CD4-positive, alpha-beta memory T cell (primary cell): ENCODE data around the gene LDLRAD4. TPM values are rescaled to one million over a fixed set of nuclear protein-coding genes. Genes with fewer than 3 reads are reported as not detected.
"Not testable (repeated sequence)": the region's sequence is repeated elsewhere in the genome, so short reads cannot be mapped to it uniquely, and the experiment has no call there.

Experiments used
- CTCF ChIA-PET: fragments of 350-600 bp; sonication (Branson Sonifier 250); formaldehyde crosslinking; loops from one replicate; lab custom pipeline; 2021; ENCODE audit warnings: inconsistent platforms; ENCODE audit not compliant: partially characterized antibody; lab: Charles Lee
- POLR2A ChIA-PET: fragments of 350-600 bp; sonication (Branson Sonifier 250); formaldehyde crosslinking; loops from one replicate; lab custom pipeline; 2021; ENCODE audit not compliant: partially characterized antibody; lab: Charles Lee
- DNase-seq, 5 donors: peaks; one replicate each; pipeline versions ENCODE4 v3.0.0 to v3.0.0-alpha.2; 2020 to 2022; ENCODE audit warnings: mixed read lengths in 1 of 5
- H3K27ac ChIP-seq: one replicate; pipeline ENCODE4 v1.7.0; 2013; ENCODE audit warnings: low read depth, low read length
- H3K27me3 ChIP-seq: 2 replicates; pipeline ENCODE4 v1.7.0; 2013; ENCODE audit warnings: mild to moderate bottlenecking, low read length, moderate library complexity; ENCODE audit not compliant: insufficient read depth
- H3K36me3 ChIP-seq: 2 replicates; pipeline ENCODE4 v1.7.0; 2013; ENCODE audit warnings: mild to moderate bottlenecking, low read length, moderate library complexity; ENCODE audit not compliant: insufficient read depth
- H3K4me1 ChIP-seq: 2 replicates; pipeline ENCODE4 v1.7.0; 2013; ENCODE audit warnings: mild to moderate bottlenecking, low read length, moderate library complexity; ENCODE audit not compliant: insufficient read depth
- H3K4me3 ChIP-seq, 2 donors: one replicate each; pipeline ENCODE4 v1.7.0; 2013; ENCODE audit warnings: low read length in 2 of 2, mild to moderate bottlenecking in 1 of 2
- H3K9me3 ChIP-seq, 2 donors: one replicate each; pipeline ENCODE4 v1.7.0; 2013; ENCODE audit warnings: low read length in 2 of 2, control low read depth in 1 of 2; ENCODE audit not compliant: control insufficient read depth in 1 of 2
- H3K27ac Mint-ChIP-seq, 7 donors: one replicate each; pipeline ENCODE4 v1.8.0; 2020 to 2021; ENCODE audit warnings: mixed read lengths in 7 of 7, mild to moderate bottlenecking in 6 of 7, inconsistent platforms in 3 of 7, moderate library complexity in 3 of 7
- H3K27me3 Mint-ChIP-seq, 2 donors: one replicate each; pipeline ENCODE4 v1.8.0; 2020 to 2021; ENCODE audit warnings: mixed read lengths in 2 of 2
- H3K36me3 Mint-ChIP-seq, 2 donors: one replicate each; pipeline ENCODE4 v1.8.0; 2020 to 2021; ENCODE audit warnings: mixed read lengths in 2 of 2, inconsistent platforms in 1 of 2, mild to moderate bottlenecking in 1 of 2
- H3K4me1 Mint-ChIP-seq, 4 donors: one replicate each; pipeline ENCODE4 v1.8.0; 2020 to 2021; ENCODE audit warnings: mixed read lengths in 4 of 4, mild to moderate bottlenecking in 1 of 4
- H3K4me3 Mint-ChIP-seq, 8 donors: one replicate each; pipeline ENCODE4 v1.8.0; 2020 to 2021; ENCODE audit warnings: mixed read lengths in 8 of 8, mild to moderate bottlenecking in 7 of 8, moderate library complexity in 6 of 8, inconsistent platforms in 3 of 8
- H3K9me3 Mint-ChIP-seq, 8 donors: one replicate each; pipeline ENCODE4 v1.8.0; 2020 to 2021; ENCODE audit warnings: mixed read lengths in 8 of 8, mild to moderate bottlenecking in 5 of 8, inconsistent platforms in 3 of 8, moderate library complexity in 1 of 8
- intact Hi-C: fragments of 100-400 bp; cut with micrococcal nuclease; formaldehyde crosslinking; loops from one replicate; pipeline ENCODE4 v1.15.1; 2023
- polyA plus RNA-seq, 2 donors: library from polyadenylated mRNA; unstranded; fragments of 300-500 nt; fragmentation: Illumina TruSeq; gene quantifications; one replicate each; pipeline ENCODE4 v1.2.3, GENCODE V29; 2021
- total RNA-seq, 2 experiments: library from RNA; stranded (reverse); gene quantifications; one replicate each; pipeline ENCODE4 v1.2.3, GENCODE V29; 2021

Gene LDLRAD4
- total and polyA plus RNA-seq, 4 experiments from 2014 or later = 17.4 to 63.0 (median 36.6) TPM

GRCh38 chr18:13332874-13333273, 114.3 kb downstream of the LDLRAD4 start:
- Histone ChIP-seq H3K27ac (no peak overlapping the region), H3K4me3 (no peak overlapping the region), H3K36me3 (no peaks in the 10 kb centered on the region), H3K27me3 (no peaks in the 10 kb centered on the region), H3K9me3 (no peaks in the 10 kb centered on the region), H3K4me1 (no peaks in the 10 kb centered on the region)
- CTCF ChIA-PET = no interaction called here
- Mint-ChIP-seq H3K9me3 (peaks cover 0 to 8% (median 0%) of the 10 kb centered on the region in 8 donors), H3K4me1 (peaks cover 0 to 5% (median under 1%) of the 10 kb centered on the region in 4 donors), H3K27ac (no peak overlapping the region), H3K27me3 (no peaks in the 10 kb centered on the region), H3K4me3 (no peak overlapping the region), H3K36me3 (peaks cover 2 to 10% of the 10 kb centered on the region in 2 donors)
- no peak for DNase-seq
- POLR2A ChIA-PET = no interaction called here
- intact Hi-C loops = no loop called here

- Mint-ChIP-seq H3K4me1 (peaks cover 0 to 5% (median 2%) of the 10 kb centered on the region in 4 donors), H3K9me3 (peaks cover 0 to 8% (median 0%) of the 10 kb centered on the region in 8 donors), H3K36me3 (peaks cover 5% of the 10 kb centered on the region in 2 donors), H3K4me3 (no peak overlapping the region), H3K27ac (peak overlapping the region in 3 of 7 donors; percentile 3 to 28 (median 24)), H3K27me3 (peaks cover 0 to 2% of the 10 kb centered on the region in 2 donors)
- Histone ChIP-seq H3K4me3 (no peak overlapping the region), H3K36me3 (no peaks in the 10 kb centered on the region), H3K4me1 (no peaks in the 10 kb centered on the region), H3K27ac (no peak overlapping the region), H3K27me3 (no peaks in the 10 kb centered on the region), H3K9me3 (no peaks in the 10 kb centered on the region)
- ChIA-PET CTCF (no interaction called here), POLR2A (no interaction called here)
- DNase-seq = no peak
- intact Hi-C loops = no loop called here
These were observed 117.3 kb downstream of the LDLRAD4 start for GRCh38 chr18:13335903-13336302.

GRCh38 chr18:13336841-13337240, 118.3 kb downstream of the LDLRAD4 start:
- H3K9me3 ChIP-seq = no peaks in the 10 kb centered on the region

DNA sequence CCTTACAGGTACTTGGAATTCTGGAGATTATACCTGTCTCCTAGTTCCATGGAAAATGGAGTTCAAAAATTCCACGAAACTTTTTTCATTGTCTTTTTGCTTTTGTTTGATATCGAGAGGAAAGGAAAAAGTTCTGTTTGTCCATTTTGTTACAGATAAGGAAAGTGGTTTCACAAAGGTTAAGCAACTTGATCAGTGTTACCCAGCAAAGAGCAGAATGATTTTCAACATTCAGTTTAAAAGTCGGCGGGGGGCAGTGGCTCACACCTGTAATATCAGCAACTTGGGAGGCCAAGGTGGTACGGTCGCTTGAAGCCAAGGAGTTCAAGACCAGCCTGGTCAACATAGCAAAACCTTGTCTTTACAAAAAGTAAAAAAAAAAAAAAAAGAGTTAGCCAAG, 118.8 kb downstream of the LDLRAD4 start:
- CTCF ChIA-PET = no interaction called here
- no peak overlapping the region for H3K4me3 Mint-ChIP-seq
- H3K27me3 Mint-ChIP-seq = peaks cover 0 to 2% of the 10 kb centered on the region in 2 donors
- POLR2A ChIA-PET = no interaction called here
- intact Hi-C loops = no loop called here
- H3K27ac Mint-ChIP-seq = no peak overlapping the region
- Histone ChIP-seq H3K36me3 (no peaks in the 10 kb centered on the region), H3K9me3 (no peaks in the 10 kb centered on the region), H3K4me3 (no peak overlapping the region), H3K27ac (no peak overlapping the region), H3K4me1 (no peaks in the 10 kb centered on the region), H3K27me3 (no peaks in the 10 kb centered on the region)
- DNase-seq = no peak
- peaks cover 5 to 7% of the 10 kb centered on the region in 2 donors for H3K36me3 Mint-ChIP-seq
- H3K9me3 Mint-ChIP-seq = peaks cover 0 to 11% (median 6%) of the 10 kb centered on the region in 8 donors
- H3K4me1 Mint-ChIP-seq = peaks cover 0 to 4% (median 1%) of the 10 kb centered on the region in 4 donors

More at GRCh38 chr18:13336841-13337240, 118.3 kb downstream of the LDLRAD4 start:
- Mint-ChIP-seq H3K27ac (no peak overlapping the region), H3K4me1 (peaks cover 0 to 5% (median 2%) of the 10 kb centered on the region in 4 donors), H3K4me3 (peak overlapping the region in 1 of 8 donors; percentile 52), H3K27me3 (peaks cover 0 to 2% of the 10 kb centered on the region in 2 donors), H3K36me3 (peaks cover 5 to 7% of the 10 kb centered on the region in 2 donors), H3K9me3 (peaks cover 0 to 11% (median 5%) of the 10 kb centered on the region in 8 donors)
- intact Hi-C loops = no loop called here
- H3K27me3 ChIP-seq = no peaks in the 10 kb centered on the region
- ChIA-PET CTCF (no interaction called here), POLR2A (no interaction called here)
- no peaks in the 10 kb centered on the region for H3K36me3 ChIP-seq
- no peaks in the 10 kb centered on the region for H3K4me1 ChIP-seq
- DNase-seq = no peak
- no peak overlapping the region for H3K4me3 ChIP-seq
- H3K27ac ChIP-seq = no peak overlapping the region

GRCh38 chr18:13338318-13338717, 119.8 kb downstream of the LDLRAD4 start:
- peak overlapping the region in 3 of 7 donors; percentile 0 to 54 (median 20) for H3K27ac Mint-ChIP-seq
- H3K36me3 ChIP-seq = no peaks in the 10 kb centered on the region
- intact Hi-C loops = no loop called here
- peaks cover 5 to 7% of the 10 kb centered on the region in 2 donors for H3K36me3 Mint-ChIP-seq
- no peak for DNase-seq
- POLR2A ChIA-PET = no interaction called here
- peaks cover 0 to 17% (median 6%) of the 10 kb centered on the region in 8 donors for H3K9me3 Mint-ChIP-seq
- H3K4me3 ChIP-seq = no peak overlapping the region
- peaks cover 0 to 2% of the 10 kb centered on the region in 2 donors for H3K27me3 Mint-ChIP-seq
- no peak overlapping the region for H3K27ac ChIP-seq
- no peaks in the 10 kb centered on the region for H3K27me3 ChIP-seq
- H3K9me3 ChIP-seq = no peaks in the 10 kb centered on the region
- CTCF ChIA-PET = no interaction called here
- peaks cover 0 to 4% (median 0%) of the 10 kb centered on the region in 4 donors for H3K4me1 Mint-ChIP-seq
- no peaks in the 10 kb centered on the region for H3K4me1 ChIP-seq
- no peak overlapping the region for H3K4me3 Mint-ChIP-seq

DNA sequence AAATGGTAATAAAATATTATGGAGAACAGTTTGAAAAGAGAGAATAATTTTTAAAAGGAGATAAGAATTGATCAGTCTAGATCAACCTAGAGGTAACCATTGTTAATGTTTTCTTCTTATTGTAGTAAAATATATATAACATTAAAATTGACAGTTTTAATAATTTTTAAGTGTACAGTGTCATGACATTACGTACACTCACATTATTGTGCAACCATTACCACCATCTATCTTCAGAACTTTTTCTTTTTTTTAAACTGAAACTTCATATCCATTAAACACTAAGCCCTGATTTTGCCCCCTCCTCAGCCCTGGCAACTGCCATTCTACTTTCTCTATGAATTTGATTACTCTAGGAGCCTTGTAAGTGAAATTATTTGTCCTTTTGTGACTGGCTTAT, 121.1 kb downstream of the LDLRAD4 start:
- CTCF ChIA-PET = no interaction called here
- no peaks in the 10 kb centered on the region for H3K4me1 ChIP-seq
- peaks cover 0 to 2% of the 10 kb centered on the region in 2 donors for H3K27me3 Mint-ChIP-seq
- POLR2A ChIA-PET = no interaction called here
- intact Hi-C loops = no loop called here
- H3K4me1 Mint-ChIP-seq = peaks cover 0 to 4% (median 0%) of the 10 kb centered on the region in 4 donors
- H3K27ac Mint-ChIP-seq = no peak overlapping the region
- H3K27ac ChIP-seq = no peak overlapping the region
- H3K9me3 ChIP-seq = no peaks in the 10 kb centered on the region
- no peak overlapping the region for H3K4me3 Mint-ChIP-seq
- H3K27me3 ChIP-seq = no peaks in the 10 kb centered on the region
- no peak overlapping the region for H3K4me3 ChIP-seq
- peaks cover 0 to 7% of the 10 kb centered on the region in 2 donors for H3K36me3 Mint-ChIP-seq
- H3K9me3 Mint-ChIP-seq = peaks cover 0 to 28% (median 12%) of the 10 kb centered on the region in 8 donors
- H3K36me3 ChIP-seq = no peaks in the 10 kb centered on the region
- DNase-seq = no peak

- intact Hi-C loops, POLR2A ChIA-PET, H3K4me3 Mint-ChIP-seq, H3K36me3 ChIP-seq, H3K27ac ChIP-seq, H3K27me3 ChIP-seq, H3K4me1 ChIP-seq, H3K9me3 ChIP-seq, DNase-seq, CTCF ChIA-PET, H3K4me3 ChIP-seq, H3K4me1 Mint-ChIP-seq, H3K27ac Mint-ChIP-seq, H3K27me3 Mint-ChIP-seq: not testable (repeated sequence)
- Mint-ChIP-seq H3K36me3 (peaks cover 15 to 24% of the 10 kb centered on the region in 2 donors), H3K9me3 (peaks cover 0 to 51% (median 22%) of the 10 kb centered on the region in 8 donors)
These were observed 127.9 kb downstream of the LDLRAD4 start for GRCh38 chr18:13346449-13346848.
